Breast epithelium (tissue), 4 donors: ENCODE data around the gene MPZL2. TPM values are rescaled to one million over a fixed set of nuclear protein-coding genes. Genes with fewer than 3 reads are reported as not detected.
A peak's percentile ranks its signal among the peaks of the same experiment; 100 is the strongest.

ENCODE experiments used
- DNase-seq, 2 donors: peaks; one replicate each; pipeline ENCODE4 v3.0.0-alpha.2; 2019; ENCODE audit warnings: low spot score in 2 of 2
- H3K27ac ChIP-seq, 2 donors: fragments of 200-600 bp; sonication (generic) in 1 of 2; one replicate each; pipeline ENCODE4 v1.5.1; 2016 to 2019; ENCODE audit warnings: mild to moderate bottlenecking in 1 of 2
- H3K27me3 ChIP-seq, 2 donors: fragments of 200-600 bp; sonication (generic) in 1 of 2; one replicate each; pipeline versions ENCODE4 v1.5.1 to v1.6.0; 2017 to 2019; ENCODE audit warnings: control low read depth in 1 of 2, mild to moderate bottlenecking in 1 of 2
- H3K36me3 ChIP-seq: fragments of 200-600 bp; one replicate; pipeline ENCODE4 v1.5.1; 2019
- H3K4me1 ChIP-seq, 2 donors: fragments of 200-600 bp; sonication (generic); one replicate each; pipeline ENCODE4 v1.5.1; 2016 to 2019; ENCODE audit warnings: control low read depth in 1 of 2
- H3K4me3 ChIP-seq, 3 donors: fragments of 200-600 bp; sonication (generic); 1 replicate in 2 of 3; 2 replicates in 1 of 3; pipeline ENCODE4 v1.5.1; 2016 to 2019; ENCODE audit warnings: mild to moderate bottlenecking in 3 of 3, moderate library complexity in 2 of 3
- H3K9me3 ChIP-seq, 2 donors: fragments of 200-600 bp; sonication (generic) in 1 of 2; one replicate each; pipeline ENCODE4 v1.5.1; 2016 to 2019; ENCODE audit warnings: control low read depth in 1 of 2
- POLR2A ChIP-seq: fragments of 450-650 bp; IDR thresholded peaks from one replicate; pipeline ENCODE4 v1.6.1; 2016; ENCODE audit warnings: antibody characterized with exemption, mild to moderate bottlenecking, moderate library complexity
- POLR2AphosphoS5 ChIP-seq, 3 donors: sonication (generic); formaldehyde crosslinking; IDR thresholded peaks; one replicate each; pipeline ENCODE4 v1.6.1; 2017; ENCODE audit warnings: antibody characterized with exemption in 3 of 3
- intact Hi-C: fragments of 100-400 bp; cut with DNase I; formaldehyde crosslinking; loops from one replicate; pipeline ENCODE4 v1.15.1; 2023; ENCODE audit warnings: low total_unique reads
- total RNA-seq, 3 donors: library from RNA; depleted of rRNA; stranded (reverse); fragments of >200 nt; gene quantifications; one replicate each; pipeline ENCODE4 v1.1.0, GENCODE V29; 2016
- TF ChIP-seq, protein P1 (sequence below), 3 donors: fragments of 450-650 bp; IDR thresholded peaks; one replicate each; pipeline ENCODE4 v1.5.1; 2016 to 2017; ENCODE audit warnings: antibody characterized with exemption in 3 of 3, mild to moderate bottlenecking in 3 of 3, moderate library complexity in 3 of 3

MPZL2 gene
- total RNA-seq, 3 donors from 2014 or later, result 4.6 to 73.1 (median 70.7) TPM

GRCh38 chr11:118229274-118229847 lies 34.7 kb downstream of the MPZL2 start:
- Histone ChIP-seq H3K4me1 (no peaks in the 10 kb centered on the region), H3K4me3 (no peak overlapping the region), H3K9me3 (no peaks in the 10 kb centered on the region), H3K36me3 (no peaks in the 10 kb centered on the region), H3K27me3 (no peaks in the 10 kb centered on the region), H3K27ac (no peak overlapping the region)
- no peak for DNase-seq
- TF ChIP-seq POLR2A (no peak), POLR2AphosphoS5 (IDR thresholded peaks at IDR 0.05) (no peak)
- TF ChIP-seq, protein P1, sequence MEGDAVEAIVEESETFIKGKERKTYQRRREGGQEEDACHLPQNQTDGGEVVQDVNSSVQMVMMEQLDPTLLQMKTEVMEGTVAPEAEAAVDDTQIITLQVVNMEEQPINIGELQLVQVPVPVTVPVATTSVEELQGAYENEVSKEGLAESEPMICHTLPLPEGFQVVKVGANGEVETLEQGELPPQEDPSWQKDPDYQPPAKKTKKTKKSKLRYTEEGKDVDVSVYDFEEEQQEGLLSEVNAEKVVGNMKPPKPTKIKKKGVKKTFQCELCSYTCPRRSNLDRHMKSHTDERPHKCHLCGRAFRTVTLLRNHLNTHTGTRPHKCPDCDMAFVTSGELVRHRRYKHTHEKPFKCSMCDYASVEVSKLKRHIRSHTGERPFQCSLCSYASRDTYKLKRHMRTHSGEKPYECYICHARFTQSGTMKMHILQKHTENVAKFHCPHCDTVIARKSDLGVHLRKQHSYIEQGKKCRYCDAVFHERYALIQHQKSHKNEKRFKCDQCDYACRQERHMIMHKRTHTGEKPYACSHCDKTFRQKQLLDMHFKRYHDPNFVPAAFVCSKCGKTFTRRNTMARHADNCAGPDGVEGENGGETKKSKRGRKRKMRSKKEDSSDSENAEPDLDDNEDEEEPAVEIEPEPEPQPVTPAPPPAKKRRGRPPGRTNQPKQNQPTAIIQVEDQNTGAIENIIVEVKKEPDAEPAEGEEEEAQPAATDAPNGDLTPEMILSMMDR (IDR thresholded peaks at IDR 0.05), result no peak
- intact Hi-C loops, result no loop called here

GRCh38 chr11:118227865-118228785 lies 36.0 kb downstream of the MPZL2 start:
- TF ChIP-seq POLR2A, result no peak
- TF ChIP-seq, protein P1 (IDR thresholded peaks at IDR 0.05), result no peak
- TF ChIP-seq POLR2AphosphoS5 (IDR thresholded peaks at IDR 0.05), result no peak
- no peak for DNase-seq

GRCh38 chr11:118226781-118227180 lies 37.3 kb downstream of the MPZL2 start:
- Histone ChIP-seq H3K36me3 (no peaks in the 10 kb centered on the region), H3K27ac (no peak overlapping the region), H3K4me3 (no peak overlapping the region), H3K4me1 (no peaks in the 10 kb centered on the region), H3K27me3 (no peaks in the 10 kb centered on the region), H3K9me3 (no peaks in the 10 kb centered on the region)
- DNase-seq, result no peak
- TF ChIP-seq, protein P1 (IDR thresholded peaks at IDR 0.05), result no peak
- TF ChIP-seq POLR2AphosphoS5 (IDR thresholded peaks at IDR 0.05) (no peak), POLR2A (no peak)
- intact Hi-C loops, result no loop called here

More at GRCh38 chr11:118227865-118228785, 36.0 kb downstream of the MPZL2 start:
- H3K9me3 ChIP-seq, result no peaks in the 10 kb centered on the region
- H3K4me3 ChIP-seq, result no peak overlapping the region
- no peaks in the 10 kb centered on the region for H3K27me3 ChIP-seq
- H3K4me1 ChIP-seq, result no peaks in the 10 kb centered on the region
- H3K27ac ChIP-seq, result peak overlapping the region in 1 of 2 donors; percentile 17
- no peaks in the 10 kb centered on the region for H3K36me3 ChIP-seq
- intact Hi-C loops, result no loop called here

GRCh38 chr11:118226296-118226695 lies 37.8 kb downstream of the MPZL2 start:
- Histone ChIP-seq H3K27me3 (no peaks in the 10 kb centered on the region), H3K36me3 (no peaks in the 10 kb centered on the region), H3K27ac (no peak overlapping the region), H3K9me3 (no peaks in the 10 kb centered on the region), H3K4me1 (no peaks in the 10 kb centered on the region), H3K4me3 (no peak overlapping the region)
- intact Hi-C loops, result no loop called here
- TF ChIP-seq POLR2AphosphoS5 (IDR thresholded peaks at IDR 0.05), result no peak
- TF ChIP-seq, protein P1 (IDR thresholded peaks at IDR 0.05), result no peak
- no peak for TF ChIP-seq POLR2A
- DNase-seq, result no peak
